Measurements from ENCODE around the gene DHRS4. TPM values are rescaled to one million over a fixed set of nuclear protein-coding genes. Genes with fewer than 3 reads are reported as not detected.

DHRS4 gene
- total and polyA plus RNA-seq, 9 of the 15 experiments (the other 6 are each of a cell fraction or from before 2014, with no cell fraction given): 0.51 to 35.9 (median 10.1) TPM

DNA sequence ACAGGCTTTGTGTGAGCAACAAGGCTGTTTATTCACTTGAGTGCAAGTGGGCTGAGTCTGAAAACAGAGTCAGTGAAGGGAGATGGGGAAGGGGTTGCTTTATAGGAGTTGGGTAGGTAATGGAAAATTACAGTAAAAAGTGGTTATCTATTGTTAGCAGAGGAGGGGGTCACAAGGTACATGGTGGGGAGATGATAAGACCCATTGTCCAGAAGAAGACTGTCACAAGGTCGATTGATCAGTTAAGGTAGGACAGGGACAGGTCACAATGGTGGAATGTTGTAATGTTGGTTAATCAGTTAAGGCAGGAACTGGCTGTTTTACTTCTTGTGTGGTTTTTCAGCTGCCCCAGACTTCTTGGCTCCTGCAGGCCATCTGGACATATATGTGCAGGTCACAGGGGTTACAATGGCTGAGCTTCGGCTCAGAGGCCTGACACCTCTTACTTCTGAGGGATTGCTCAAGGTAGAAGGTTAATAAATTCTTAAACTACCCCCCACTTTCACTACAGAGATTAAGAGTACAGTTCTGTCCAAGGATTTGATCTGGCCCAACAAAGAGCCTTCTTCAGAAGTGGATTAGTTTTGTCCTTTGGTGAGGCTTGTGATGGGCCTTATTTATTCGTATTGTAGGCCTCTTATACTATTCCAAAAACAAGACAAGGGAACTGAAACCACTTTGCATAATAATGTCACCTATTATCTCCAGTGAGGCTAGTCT lies 13.8 kb upstream of the DHRS4 start (continued):
- TF ChIP-seq, protein P1, sequence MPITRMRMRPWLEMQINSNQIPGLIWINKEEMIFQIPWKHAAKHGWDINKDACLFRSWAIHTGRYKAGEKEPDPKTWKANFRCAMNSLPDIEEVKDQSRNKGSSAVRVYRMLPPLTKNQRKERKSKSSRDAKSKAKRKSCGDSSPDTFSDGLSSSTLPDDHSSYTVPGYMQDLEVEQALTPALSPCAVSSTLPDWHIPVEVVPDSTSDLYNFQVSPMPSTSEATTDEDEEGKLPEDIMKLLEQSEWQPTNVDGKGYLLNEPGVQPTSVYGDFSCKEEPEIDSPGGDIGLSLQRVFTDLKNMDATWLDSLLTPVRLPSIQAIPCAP (CRISPR knock-in tag; IDR thresholded peaks at IDR 0.05; ENCODE audit: borderline replicate concordance): no peak
- TF ChIP-seq EZH2 (IDR thresholded peaks at IDR 0.05; ENCODE audit: borderline replicate concordance, low read depth, low read length) (no peak), HDAC2 (IDR thresholded peaks at IDR 0.05) (no peak), ZZZ3 (IDR thresholded peaks at IDR 0.05) (no peak), PTTG1 (tag; IDR thresholded peaks at IDR 0.05; ENCODE audit: low read depth) (peak; percentile 69; the same call in 1 of the 2 replicates), ZNF24 (IDR thresholded peaks at IDR 0.05) (no peak), MCM2 (IDR thresholded peaks at IDR 0.05; ENCODE audit: low read depth) (no peak), BDP1 (IDR thresholded peaks at IDR 0.05; ENCODE audit: insufficient read depth, insufficient read length) (no peak), ZNF766 (CRISPR knock-in tag; conservative IDR thresholded peaks at IDR 0.05) (no peak), SMAD1 (IDR thresholded peaks at IDR 0.05; ENCODE audit: low read depth, low read length, partially characterized antibody) (no peak), GATA2 (CRISPR knock-in tag; IDR thresholded peaks at IDR 0.05) (no peak), RBFOX2 (IDR thresholded peaks at IDR 0.05; ENCODE audit: low read depth, low read length) (no peak), SETDB1 (IDR thresholded peaks at IDR 0.05; ENCODE audit: low read length) (no peak), SIN3B (IDR thresholded peaks at IDR 0.05; ENCODE audit: low read depth) (no peak), KLF1 (tag; IDR thresholded peaks at IDR 0.05) (no peak), ZNF77 (CRISPR knock-in tag; IDR thresholded peaks at IDR 0.05) (peak; percentile 68; the same call in 1 of the 2 replicates), FOSL1 (tag; conservative IDR thresholded peaks at IDR 0.05) (no peak), NRF1 (conservative IDR thresholded peaks at IDR 0.05 in 1 of 2, IDR thresholded peaks at IDR 0.05 in 1 of 2) (no peak), E2F3 (CRISPR knock-in tag; IDR thresholded peaks at IDR 0.05) (no peak)
- TF ChIP-seq, protein P2, sequence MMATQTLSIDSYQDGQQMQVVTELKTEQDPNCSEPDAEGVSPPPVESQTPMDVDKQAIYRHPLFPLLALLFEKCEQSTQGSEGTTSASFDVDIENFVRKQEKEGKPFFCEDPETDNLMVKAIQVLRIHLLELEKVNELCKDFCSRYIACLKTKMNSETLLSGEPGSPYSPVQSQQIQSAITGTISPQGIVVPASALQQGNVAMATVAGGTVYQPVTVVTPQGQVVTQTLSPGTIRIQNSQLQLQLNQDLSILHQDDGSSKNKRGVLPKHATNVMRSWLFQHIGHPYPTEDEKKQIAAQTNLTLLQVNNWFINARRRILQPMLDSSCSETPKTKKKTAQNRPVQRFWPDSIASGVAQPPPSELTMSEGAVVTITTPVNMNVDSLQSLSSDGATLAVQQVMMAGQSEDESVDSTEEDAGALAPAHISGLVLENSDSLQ (IDR thresholded peaks at IDR 0.05): no peak
- TF ChIP-seq, protein P3, sequence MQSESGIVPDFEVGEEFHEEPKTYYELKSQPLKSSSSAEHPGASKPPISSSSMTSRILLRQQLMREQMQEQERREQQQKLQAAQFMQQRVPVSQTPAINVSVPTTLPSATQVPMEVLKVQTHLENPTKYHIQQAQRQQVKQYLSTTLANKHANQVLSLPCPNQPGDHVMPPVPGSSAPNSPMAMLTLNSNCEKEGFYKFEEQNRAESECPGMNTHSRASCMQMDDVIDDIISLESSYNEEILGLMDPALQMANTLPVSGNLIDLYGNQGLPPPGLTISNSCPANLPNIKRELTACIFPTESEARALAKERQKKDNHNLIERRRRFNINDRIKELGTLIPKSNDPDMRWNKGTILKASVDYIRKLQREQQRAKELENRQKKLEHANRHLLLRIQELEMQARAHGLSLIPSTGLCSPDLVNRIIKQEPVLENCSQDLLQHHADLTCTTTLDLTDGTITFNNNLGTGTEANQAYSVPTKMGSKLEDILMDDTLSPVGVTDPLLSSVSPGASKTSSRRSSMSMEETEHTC (IDR thresholded peaks at IDR 0.05): peak; percentile 58; the same call in 1 of the 2 replicates
- TF ChIP-seq, protein P4, sequence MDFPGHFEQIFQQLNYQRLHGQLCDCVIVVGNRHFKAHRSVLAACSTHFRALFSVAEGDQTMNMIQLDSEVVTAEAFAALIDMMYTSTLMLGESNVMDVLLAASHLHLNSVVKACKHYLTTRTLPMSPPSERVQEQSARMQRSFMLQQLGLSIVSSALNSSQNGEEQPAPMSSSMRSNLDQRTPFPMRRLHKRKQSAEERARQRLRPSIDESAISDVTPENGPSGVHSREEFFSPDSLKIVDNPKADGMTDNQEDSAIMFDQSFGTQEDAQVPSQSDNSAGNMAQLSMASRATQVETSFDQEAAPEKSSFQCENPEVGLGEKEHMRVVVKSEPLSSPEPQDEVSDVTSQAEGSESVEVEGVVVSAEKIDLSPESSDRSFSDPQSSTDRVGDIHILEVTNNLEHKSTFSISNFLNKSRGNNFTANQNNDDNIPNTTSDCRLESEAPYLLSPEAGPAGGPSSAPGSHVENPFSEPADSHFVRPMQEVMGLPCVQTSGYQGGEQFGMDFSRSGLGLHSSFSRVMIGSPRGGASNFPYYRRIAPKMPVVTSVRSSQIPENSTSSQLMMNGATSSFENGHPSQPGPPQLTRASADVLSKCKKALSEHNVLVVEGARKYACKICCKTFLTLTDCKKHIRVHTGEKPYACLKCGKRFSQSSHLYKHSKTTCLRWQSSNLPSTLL (IDR thresholded peaks at IDR 0.05): no peak
